NCI-H187 treated with DMSO at 0.1 percent for 48 hours (cell line): ENCODE data around the gene CES2.
"Not testable (repeated sequence)": the region's sequence is repeated elsewhere in the genome, so short reads cannot be mapped to it uniquely, and the experiment has no call there.

Experiments
- DNase-seq: peaks from one replicate; lab custom pipeline; 2025; lab: John Stamatoyannopoulos, UW

Gene CES2

GRCh38 chr16:66935314-66936011, at the start of gene CES2:
Gene CES2, plus strand, starts transcription at chr16:66935516. Its CDS starts 120 bp downstream, at chr16:66935636.
- no peak for DNase-seq

- DNase-seq = no peak
Measured at GRCh38 chr16:66886321-66886720, 49.0 kb upstream of the CES2 start.

GRCh38 chr16:66886914-66887313, 48.4 kb upstream of the CES2 start:
- no peak for DNase-seq

GRCh38 chr16:66888647-66889615, 46.4 kb upstream of the CES2 start:
- DNase-seq = no peak

- no peak for DNase-seq
Measured at GRCh38 chr16:66889622-66890021, 45.7 kb upstream of the CES2 start.

GRCh38 chr16:66890799-66891198, 44.5 kb upstream of the CES2 start:
- no peak for DNase-seq

GRCh38 chr16:66891360-66891759, 44.0 kb upstream of the CES2 start:
- no peak for DNase-seq

GRCh38 chr16:66891797-66892196, 43.5 kb upstream of the CES2 start:
- DNase-seq = no peak

- DNase-seq = no peak
Measured at GRCh38 chr16:66894055-66894454, 41.3 kb upstream of the CES2 start.

- DNase-seq = no peak
Measured at GRCh38 chr16:66894948-66895688, 40.2 kb upstream of the CES2 start.

- DNase-seq = no peak
Measured at GRCh38 chr16:66895689-66895979, 39.7 kb upstream of the CES2 start.

GRCh38 chr16:66895999-66896398, 39.3 kb upstream of the CES2 start:
- no peak for DNase-seq

- DNase-seq = not testable (repeated sequence)
Measured at GRCh38 chr16:66896682-66897081, 38.6 kb upstream of the CES2 start.

GRCh38 chr16:66898207-66898606, 37.1 kb upstream of the CES2 start:
- DNase-seq = no peak

GRCh38 chr16:66898933-66899309, 36.4 kb upstream of the CES2 start:
- DNase-seq = no peak

- no peak for DNase-seq
Measured at GRCh38 chr16:66899310-66899944, 35.9 kb upstream of the CES2 start.

- no peak for DNase-seq
Measured at GRCh38 chr16:66899945-66900710, 35.2 kb upstream of the CES2 start.

GRCh38 chr16:66900721-66901441, 34.4 kb upstream of the CES2 start:
- DNase-seq = no peak

GRCh38 chr16:66901626-66902025, 33.7 kb upstream of the CES2 start:
- DNase-seq = no peak

- DNase-seq = no peak
Measured at GRCh38 chr16:66902648-66903543, 32.4 kb upstream of the CES2 start.
